Measurements from ENCODE around the gene TLR9. TPM values are rescaled to one million over a fixed set of nuclear protein-coding genes. Genes with fewer than 3 reads are reported as not detected.

The TLR9 gene
- total RNA-seq, 4 donors from 2014 or later, result not detected

DNA sequence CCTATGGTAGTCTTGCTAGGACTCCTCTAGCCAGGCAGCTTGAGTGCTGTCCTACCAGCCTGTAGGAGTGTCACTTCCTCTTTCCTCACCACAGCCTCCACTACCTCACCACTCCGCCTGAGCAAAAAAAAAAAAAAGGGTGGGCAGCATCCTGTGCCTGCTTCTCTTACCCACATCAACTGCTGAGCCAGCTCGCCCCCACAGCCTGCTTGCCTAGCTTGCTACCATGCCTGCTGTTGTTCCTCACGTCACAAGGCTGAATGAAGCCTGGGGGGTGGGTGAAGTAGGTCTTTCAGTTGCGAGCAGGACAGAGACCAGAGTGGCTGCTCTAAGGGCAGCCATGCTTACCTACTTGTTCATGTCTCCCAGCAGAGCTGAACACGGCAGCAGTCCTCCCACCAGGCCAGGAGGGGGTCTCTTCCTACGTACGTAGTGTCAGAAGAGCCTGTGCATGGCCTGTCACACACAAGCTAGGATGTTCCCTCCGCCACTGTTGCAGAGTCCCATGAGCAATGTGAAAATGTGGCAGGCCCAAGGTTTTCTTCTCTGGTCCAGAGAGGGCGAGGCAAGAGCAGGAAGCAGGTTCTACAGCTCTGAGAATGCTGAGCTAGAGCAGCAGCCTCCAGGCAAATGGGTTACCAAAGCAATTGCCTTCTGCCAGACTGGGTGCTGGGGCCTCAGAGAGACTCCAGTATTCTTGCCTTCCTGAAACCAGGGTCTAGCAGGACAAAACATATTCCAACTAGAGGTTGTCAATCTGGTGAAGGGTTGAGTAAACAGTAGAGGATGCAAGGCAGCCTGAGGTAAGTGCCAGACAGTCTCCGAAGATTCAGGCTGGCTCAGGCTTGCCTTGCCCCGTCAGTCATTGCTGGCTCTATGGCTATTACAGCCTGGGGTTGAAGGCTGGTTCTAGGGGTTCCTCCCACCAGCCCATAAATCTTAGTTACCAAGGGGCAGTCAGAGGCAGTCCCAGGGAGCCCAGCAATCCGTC, 28.2 kb upstream of the TLR9 start:
- DNase-seq, result peak; percentile 54
- no peaks in the 10 kb centered on the region for H3K9me3 ChIP-seq
- peak in 1 of 4 donors; percentile 9 for TF ChIP-seq POLR2A (IDR thresholded peaks at IDR 0.05)
- TF ChIP-seq CTCF (IDR thresholded peaks at IDR 0.05), result no peak
- H3K36me3 ChIP-seq, result peaks cover 29 to 100% (median 47%) of the 10 kb centered on the region in 3 donors
- H3K27me3 ChIP-seq, result no peaks in the 10 kb centered on the region
- peak overlapping the region; percentile 58 to 88 (median 84) for H3K27ac ChIP-seq
- peak overlapping the region in 1 of 4 donors; percentile 8 for H3K4me3 ChIP-seq
- WGBS, 2 donors, result 17 to 32% methylated on average over 5 to 9 of the region's 12 CpGs
- intact Hi-C loops (cut with DNase I), result no loop called here
- peaks cover 31 to 78% (median 49%) of the 10 kb centered on the region in 3 donors for H3K4me1 ChIP-seq

GRCh38 chr3:52250122-52250521, 24.7 kb upstream of the TLR9 start:
- TF ChIP-seq POLR2A (IDR thresholded peaks at IDR 0.05) (no peak), CTCF (IDR thresholded peaks at IDR 0.05) (no peak)
- peaks cover 0 to 74% (median 13%) of the 10 kb centered on the region in 3 donors for H3K36me3 ChIP-seq
- H3K4me1 ChIP-seq, result peaks cover 50 to 95% (median 63%) of the 10 kb centered on the region in 3 donors
- intact Hi-C loops (cut with DNase I), result no loop called here
- no peak for DNase-seq
- H3K27me3 ChIP-seq, result no peaks in the 10 kb centered on the region
- peak overlapping the region; percentile 53 to 88 (median 74) for H3K27ac ChIP-seq
- H3K9me3 ChIP-seq, result no peaks in the 10 kb centered on the region
- no peak overlapping the region for H3K4me3 ChIP-seq
- WGBS, 2 donors, result 71% methylated on average over 1 of the region's 1 CpG; no CpG with 5 or more reads in 1 of the 2 donors

DNA sequence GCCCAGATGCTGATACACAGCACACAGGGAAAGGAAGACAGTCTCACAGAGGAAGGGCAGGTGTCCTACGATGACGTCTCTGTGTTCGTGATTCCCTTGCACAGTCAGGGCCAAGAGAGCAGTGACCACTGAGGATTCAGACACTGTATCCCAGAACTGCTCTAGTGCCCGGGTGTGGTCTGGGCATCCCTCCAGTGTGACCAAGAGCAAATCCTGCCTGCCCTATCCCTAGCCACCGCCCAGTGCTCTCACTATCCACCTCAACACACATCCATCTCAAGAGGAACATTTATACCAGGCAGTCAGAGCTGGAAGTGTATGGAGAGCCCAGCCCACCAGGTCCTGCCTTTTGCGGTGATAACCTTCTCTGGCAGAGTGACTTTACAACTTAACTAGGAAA, 24.2 kb upstream of the TLR9 start:
- H3K4me3 ChIP-seq, result no peak overlapping the region
- peaks cover 0 to 70% (median 11%) of the 10 kb centered on the region in 3 donors for H3K36me3 ChIP-seq
- H3K4me1 ChIP-seq, result peaks cover 54 to 95% (median 65%) of the 10 kb centered on the region in 3 donors
- peak overlapping the region; percentile 53 to 88 (median 74) for H3K27ac ChIP-seq
- no peaks in the 10 kb centered on the region for H3K9me3 ChIP-seq
- WGBS, 2 donors, result 69 to 90% methylated on average over 2 to 3 of the region's 6 CpGs
- no peaks in the 10 kb centered on the region for H3K27me3 ChIP-seq
- no peak for TF ChIP-seq POLR2A (IDR thresholded peaks at IDR 0.05)
- no peak for TF ChIP-seq CTCF (IDR thresholded peaks at IDR 0.05)
- intact Hi-C loops (cut with DNase I), result no loop called here
- DNase-seq, result no peak

- H3K27me3 ChIP-seq, result no peaks in the 10 kb centered on the region
- TF ChIP-seq POLR2A (IDR thresholded peaks at IDR 0.05) (no peak), CTCF (IDR thresholded peaks at IDR 0.05) (no peak)
- H3K36me3 ChIP-seq, result peaks cover 0 to 63% (median 11%) of the 10 kb centered on the region in 3 donors
- intact Hi-C loops (cut with DNase I), result no loop called here
- H3K9me3 ChIP-seq, result no peaks in the 10 kb centered on the region
- peaks cover 59 to 95% (median 65%) of the 10 kb centered on the region in 3 donors for H3K4me1 ChIP-seq
- peak overlapping the region in 2 of 4 donors; percentile 83 to 88 for H3K27ac ChIP-seq
- no peak for DNase-seq
- 52 to 86% methylated on average over 2 to 4 of the region's 10 CpGs for WGBS, 2 donors
- no peak overlapping the region for H3K4me3 ChIP-seq
Observed at GRCh38 chr3:52248816-52249547, 23.5 kb upstream of the TLR9 start.
